Caco-2 (cell line): ENCODE measurements around the gene SLC18B1. TPM values are rescaled to one million over a fixed set of nuclear protein-coding genes. Genes with fewer than 3 reads are reported as not detected.

Source experiments
- BruUV-seq: library from RNA; stranded (reverse); fragments of 400-500 nt; replicated peaks from 2 replicates; lab custom pipeline; 2021; lab: Mats Ljungman, UMichigan
- CTCF ChIA-PET: fragments of 300-600 bp; sonication (Branson Sonifier 250); formaldehyde crosslinking; loops from one replicate; lab custom pipeline; 2022; ENCODE audit warnings: antibody characterized with exemption; lab: Charles Lee
- POLR2A ChIA-PET: fragments of 300-600 bp; sonication (Branson Sonifier 250); formaldehyde crosslinking; loops from one replicate; lab custom pipeline; 2022; ENCODE audit warnings: antibody characterized with exemption; lab: Charles Lee
- DNase-seq, 2 experiments: peaks; one replicate each; pipeline versions ENCODE4 v3.0.0 to v3.0.0-alpha.2; 2020 to 2022
- H3K27me3 ChIP-seq: replicated peaks from 2 replicates; pipeline ENCODE4 v1.6.0; 2011; ENCODE audit warnings: low read length; ENCODE audit not compliant: control insufficient read depth, insufficient read depth
- H3K36me3 ChIP-seq: 2 replicates; pipeline ENCODE4 v1.5.1; 2011; ENCODE audit warnings: low read length; ENCODE audit not compliant: control insufficient read depth, insufficient read depth
- H3K4me1 ChIP-seq: fragments of 250-450 bp; sonication (Bioruptor Pico); 2 replicates; pipeline ENCODE4 v1.5.1; 2020; ENCODE audit warnings: mild to moderate bottlenecking
- H3K4me3 ChIP-seq: 2 replicates; pipeline ENCODE4 v1.5.1; 2011; ENCODE audit warnings: low read depth, mild to moderate bottlenecking, control low read depth, low read length
- H3K9me3 ChIP-seq: fragments of 250-450 bp; sonication (Bioruptor Pico); 2 replicates; pipeline ENCODE4 v1.5.1; 2020; ENCODE audit warnings: mild to moderate bottlenecking, moderate library complexity
- H3K27ac Mint-ChIP-seq: one replicate; pipeline ENCODE4 v1.8.0; 2022; ENCODE audit warnings: mixed read lengths; ENCODE audit not compliant: unreplicated experiment
- H3K27me3 Mint-ChIP-seq: one replicate; pipeline ENCODE4 v1.8.0; 2022; ENCODE audit warnings: mixed read lengths; ENCODE audit not compliant: insufficient read depth, unreplicated experiment
- H3K36me3 Mint-ChIP-seq: one replicate; pipeline ENCODE4 v1.8.0; 2022; ENCODE audit warnings: mild to moderate bottlenecking, mixed read lengths; ENCODE audit not compliant: insufficient read depth, unreplicated experiment
- H3K4me1 Mint-ChIP-seq: one replicate; pipeline ENCODE4 v1.8.0; 2022; ENCODE audit warnings: low read depth, mixed read lengths; ENCODE audit not compliant: unreplicated experiment
- H3K4me3 Mint-ChIP-seq: one replicate; pipeline ENCODE4 v1.8.0; 2022; ENCODE audit warnings: mild to moderate bottlenecking, moderate library complexity, mixed read lengths; ENCODE audit not compliant: unreplicated experiment
- H3K9me3 Mint-ChIP-seq: one replicate; pipeline ENCODE4 v1.8.0; 2022; ENCODE audit warnings: mixed read lengths; ENCODE audit not compliant: unreplicated experiment
- CTCF ChIP-seq, 2 experiments: fragments of 200-600 bp in 1 of 2; IDR thresholded peaks; 1 replicate in 1 of 2; 2 replicates in 1 of 2; pipeline versions ENCODE4 v1.5.1 to v1.8.0; 2011 to 2022; ENCODE audit warnings: antibody characterized with exemption in 1 of 2, control low read depth in 1 of 2, inconsistent platforms in 1 of 2, low read depth in 1 of 2, low read length in 1 of 2, mild to moderate bottlenecking in 1 of 2, moderate library complexity in 1 of 2; ENCODE audit not compliant: insufficient read depth in 1 of 2, severe bottlenecking in 1 of 2, unreplicated experiment in 1 of 2
- intact Hi-C: fragments of 100-400 bp; cut with micrococcal nuclease; formaldehyde crosslinking; loops from one replicate; pipeline ENCODE4 v1.10.0; 2022; ENCODE audit not compliant: unreplicated experiment
- total RNA-seq: library from RNA; stranded (reverse); gene quantifications from 2 replicates; pipeline ENCODE4 v1.2.3, GENCODE V29; 2022

Gene SLC18B1
- total RNA-seq, 1 experiment from 2014 or later: 7.8 TPM

DNA sequence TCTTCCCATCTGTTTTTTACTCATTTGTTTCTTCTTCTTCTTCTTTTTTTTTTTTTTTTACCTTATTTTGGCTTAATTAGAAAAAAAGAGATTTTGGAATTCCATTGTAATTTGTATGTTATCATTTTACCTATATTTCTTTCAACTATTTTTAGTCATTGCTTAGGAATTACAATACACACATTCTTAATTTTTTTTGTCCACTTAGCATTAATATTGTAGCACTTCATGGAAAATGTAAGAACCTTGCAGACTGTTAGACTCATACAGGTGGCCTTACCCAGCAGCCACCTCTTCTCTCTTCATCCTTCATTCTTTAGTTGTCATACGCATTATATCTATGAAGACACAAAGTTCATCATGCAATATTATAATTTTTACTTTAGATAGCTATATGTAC lies 5.8 kb upstream of the SLC18B1 start:
- no TSS peak for BruUV-seq
- intact Hi-C loops: no loop called here
- H3K27me3 Mint-ChIP-seq: no peaks in the 10 kb centered on the region
- DNase-seq: no peak
- no peaks in the 10 kb centered on the region for H3K4me1 Mint-ChIP-seq
- POLR2A ChIA-PET: no interaction called here
- H3K9me3 Mint-ChIP-seq: peaks cover 12% of the 10 kb centered on the region
- CTCF ChIA-PET: no interaction called here
- no peaks in the 10 kb centered on the region for H3K27me3 ChIP-seq
- H3K4me3 Mint-ChIP-seq: no peak overlapping the region
- TF ChIP-seq CTCF (IDR thresholded peaks at IDR 0.05; ENCODE audit: insufficient read depth in 1 of 2, low read depth in 1 of 2, low read length in 1 of 2, severe bottlenecking in 1 of 2, unreplicated experiment in 1 of 2): no peak
- no peaks in the 10 kb centered on the region for H3K9me3 ChIP-seq
- H3K4me1 ChIP-seq: no peaks in the 10 kb centered on the region
- no peaks in the 10 kb centered on the region for H3K36me3 ChIP-seq
- H3K4me3 ChIP-seq: no peak overlapping the region
- H3K27ac Mint-ChIP-seq: no peak overlapping the region
- no peaks in the 10 kb centered on the region for H3K36me3 Mint-ChIP-seq

DNA sequence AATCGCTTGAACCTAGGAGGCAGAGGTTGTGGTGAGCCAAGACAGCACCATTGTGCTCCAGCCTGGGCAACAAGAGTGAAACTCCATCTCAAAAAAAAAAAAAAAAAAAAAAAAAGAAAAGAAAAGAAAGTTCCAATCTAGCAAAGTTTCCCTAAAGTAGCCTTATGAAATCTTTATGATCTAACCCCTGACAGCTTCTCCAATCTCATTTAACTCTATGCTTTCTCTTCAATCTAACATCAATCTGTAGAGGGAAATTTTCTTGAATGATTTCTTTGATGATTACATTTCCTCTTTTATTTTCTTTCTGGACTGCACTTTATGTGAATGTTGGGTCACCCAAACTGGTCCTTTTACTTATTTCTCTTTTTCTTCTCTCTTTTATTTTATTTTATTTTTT lies 2.2 kb upstream of the SLC18B1 start:
- intact Hi-C loops: no loop called here

DNA sequence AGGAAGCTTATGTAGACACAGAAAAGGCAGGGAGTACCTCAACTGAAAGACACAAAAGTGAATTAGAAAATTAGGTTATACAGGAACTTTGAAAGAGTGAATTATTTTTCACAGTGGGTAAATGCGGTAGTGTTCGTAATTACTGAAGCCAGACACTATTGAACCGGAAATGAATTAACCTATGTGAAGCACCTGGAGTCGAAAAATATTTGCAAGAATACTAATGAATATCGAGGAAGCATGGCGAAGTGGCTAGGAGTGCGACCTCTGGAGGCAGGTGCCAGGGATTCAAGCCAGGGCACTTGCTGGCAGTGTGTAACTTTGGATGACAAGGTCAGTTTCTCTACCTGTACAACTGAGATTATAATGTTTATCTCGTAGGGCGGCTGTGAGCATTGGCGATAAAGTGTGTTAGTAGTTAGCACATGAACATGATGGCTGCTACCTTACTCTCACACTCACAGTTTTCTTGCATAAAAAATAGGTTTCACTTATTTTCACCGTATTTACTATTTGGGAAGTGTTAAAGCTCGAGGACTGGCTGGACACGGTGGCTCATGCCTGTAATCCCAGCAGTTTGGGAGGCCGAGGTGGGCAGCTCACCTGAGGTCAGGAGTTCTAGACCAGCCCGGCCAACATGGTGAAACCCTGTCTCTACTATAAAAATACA lies 567 bp upstream of the SLC18B1 start:
- ChIA-PET POLR2A (interaction anchor here (0.9 kb wide), 1 partner anchor 16 kb away, joined by 3 read pairs; the partner anchor contains the start of gene RPS12), CTCF (interaction anchor here (0.6 to 1.2 kb wide), 5 partner anchors 10 to 286 kb away, joined by 3 to 5 read pairs (median 4); partner anchors contain the start of gene STX7)
- BruUV-seq: no TSS peak
- H3K4me1 Mint-ChIP-seq: no peaks in the 10 kb centered on the region
- H3K27ac Mint-ChIP-seq: peak overlapping the region; percentile 66
- H3K27me3 Mint-ChIP-seq: no peaks in the 10 kb centered on the region
- intact Hi-C loops: loop anchor here (1.0 to 5.0 kb wide), 2 partner anchors 132 to 269 kb away; no protein-coding TSS in a partner anchor
- no peaks in the 10 kb centered on the region for H3K4me1 ChIP-seq
- H3K9me3 Mint-ChIP-seq: peaks cover 10% of the 10 kb centered on the region
- H3K4me3 ChIP-seq: peak overlapping the region; percentile 55
- peak; percentile 78 to 79 for DNase-seq
- no peaks in the 10 kb centered on the region for H3K9me3 ChIP-seq
- no peaks in the 10 kb centered on the region for H3K36me3 ChIP-seq
- no peaks in the 10 kb centered on the region for H3K36me3 Mint-ChIP-seq
- peak; percentile 72 to 85 for TF ChIP-seq CTCF (IDR thresholded peaks at IDR 0.05; ENCODE audit: insufficient read depth in 1 of 2, low read depth in 1 of 2, low read length in 1 of 2, severe bottlenecking in 1 of 2, unreplicated experiment in 1 of 2)
- no peaks in the 10 kb centered on the region for H3K27me3 ChIP-seq
- H3K4me3 Mint-ChIP-seq: no peak overlapping the region

More for the DNA sequence above, 2.2 kb upstream of the SLC18B1 start:
- no peak overlapping the region for H3K4me3 Mint-ChIP-seq
- Histone ChIP-seq H3K4me1 (no peaks in the 10 kb centered on the region), H3K36me3 (no peaks in the 10 kb centered on the region), H3K4me3 (no peak overlapping the region), H3K27me3 (no peaks in the 10 kb centered on the region), H3K9me3 (no peaks in the 10 kb centered on the region)
- ChIA-PET POLR2A (no interaction called here), CTCF (interaction anchor here (0.7 kb wide), 2 partner anchors 12 to 18 kb away, joined by 3 to 4 read pairs; no protein-coding TSS in a partner anchor)
- no peak for TF ChIP-seq CTCF (IDR thresholded peaks at IDR 0.05; ENCODE audit: insufficient read depth in 1 of 2, low read depth in 1 of 2, low read length in 1 of 2, severe bottlenecking in 1 of 2, unreplicated experiment in 1 of 2)
- no peak for DNase-seq
- H3K36me3 Mint-ChIP-seq: no peaks in the 10 kb centered on the region
- BruUV-seq: no TSS peak
- peaks cover 12% of the 10 kb centered on the region for H3K9me3 Mint-ChIP-seq
- no peaks in the 10 kb centered on the region for H3K27me3 Mint-ChIP-seq
- H3K27ac Mint-ChIP-seq: no peak overlapping the region
- no peaks in the 10 kb centered on the region for H3K4me1 Mint-ChIP-seq
